GM12892 (cell line): Measurements from ENCODE around the gene PCID2.

Experiments used
- POLR2A ChIP-seq: IDR thresholded peaks from 2 replicates; pipeline ENCODE4 v1.6.1; 2011; ENCODE audit warnings: low read depth, low read length, control low read depth
- POLR2AphosphoS5 ChIP-seq: IDR thresholded peaks from 2 replicates; pipeline ENCODE4 v1.6.1; 2011; ENCODE audit warnings: low read depth, low read length, control low read depth
- TAF1 ChIP-seq: IDR thresholded peaks from 2 replicates; pipeline ENCODE4 v1.6.1; 2011; ENCODE audit warnings: low read depth, mild to moderate bottlenecking, control low read depth, low read length, borderline replicate concordance

DNA sequence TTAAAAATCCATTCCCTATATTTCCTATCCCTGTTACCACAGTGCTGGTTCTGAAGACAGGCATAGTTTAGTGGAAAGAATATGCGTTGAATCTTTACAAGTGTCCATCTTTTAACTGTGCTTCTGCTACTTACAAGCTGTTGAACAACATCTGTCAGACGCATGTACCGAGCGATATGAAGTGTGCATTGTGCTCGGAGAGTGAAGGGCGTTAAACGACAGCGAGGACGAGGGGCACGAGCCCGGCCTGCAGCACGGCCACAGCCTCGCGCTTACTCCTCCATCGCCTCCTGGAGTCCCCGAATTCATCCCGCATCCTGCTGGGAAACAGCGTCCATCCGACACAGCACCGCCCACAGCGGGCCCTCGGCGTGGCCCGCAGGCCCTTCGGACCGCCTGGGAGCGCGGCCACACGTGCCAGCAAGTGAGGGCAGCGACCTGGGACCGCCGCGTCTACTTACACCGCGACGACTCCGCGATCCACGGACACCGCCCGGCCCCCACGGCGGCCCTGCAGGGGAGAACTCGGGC, 514 bp downstream of the PCID2 start:
- TF ChIP-seq POLR2A (no peak), POLR2AphosphoS5 (no peak), TAF1 (no peak)
